B cell (primary cell): ENCODE results near the gene KCNK4. TPM values are rescaled to one million over a fixed set of nuclear protein-coding genes. Genes with fewer than 3 reads are reported as not detected.
A peak's percentile ranks its signal among the peaks of the same experiment; 100 is the strongest.

ENCODE experiments used
- ATAC-seq: fragments of 200-7000 bp; cut with Tn5 transposase; one replicate; pipeline ENCODE4 v1.10.0; 2021; ENCODE audit warnings: low read depth, mild to moderate bottlenecking, moderate number of reproducible peaks, moderate library complexity
- CTCF ChIA-PET: fragments of 350-600 bp; sonication (Branson Sonifier 250); formaldehyde crosslinking; loops from one replicate; lab custom pipeline; 2021; ENCODE audit warnings: antibody characterized with exemption, inconsistent platforms; lab: Charles Lee
- POLR2A ChIA-PET: fragments of 350-600 bp; sonication (Branson Sonifier 250); formaldehyde crosslinking; loops from one replicate; lab custom pipeline; 2021; ENCODE audit warnings: antibody characterized with exemption; lab: Charles Lee
- DNase-seq: peaks from one replicate; pipeline ENCODE4 v3.0.0; 2013
- H2AFZ ChIP-seq: 2 replicates; pipeline ENCODE4 v1.6.1; 2012; ENCODE audit warnings: mild to moderate bottlenecking, low read depth, low read length; ENCODE audit not compliant: insufficient read depth, poor library complexity, severe bottlenecking
- H3K27ac ChIP-seq, 2 donors: 1 replicate in 1 of 2; 2 replicates in 1 of 2; pipeline ENCODE4 v1.5.1; 2012 to 2013; ENCODE audit warnings: low read length in 2 of 2, mild to moderate bottlenecking in 2 of 2, moderate library complexity in 1 of 2
- H3K27me3 ChIP-seq, 4 experiments: fragments of 200-600 bp in 1 of 4; sonication (generic) in 1 of 4; replicated peaks in 1 of 4; 1 replicate in 2 of 4; 2 replicates in 2 of 4; pipeline versions ENCODE4 v1.6.1 to v1.7.0; 2013 to 2016; ENCODE audit warnings: low read length in 3 of 4, mild to moderate bottlenecking in 2 of 4, mixed read lengths in 1 of 4, moderate library complexity in 1 of 4; ENCODE audit not compliant: insufficient read depth in 4 of 4, control insufficient read depth in 3 of 4; ENCODE audit errors: control extremely low read depth in 1 of 4
- H3K36me3 ChIP-seq, 2 experiments: replicated peaks in 1 of 2; 1 replicate in 1 of 2; 2 replicates in 1 of 2; pipeline versions ENCODE4 v1.6.1 to v1.7.1; 2013; ENCODE audit warnings: low read length in 1 of 2; ENCODE audit not compliant: insufficient read depth in 2 of 2, control insufficient read depth in 1 of 2; ENCODE audit errors: control extremely low read depth in 1 of 2, extremely low read depth in 1 of 2
- H3K4me1 ChIP-seq, 2 donors: fragments of 200-600 bp in 1 of 2; sonication (generic) in 1 of 2; 1 replicate in 1 of 2; 2 replicates in 1 of 2; pipeline versions ENCODE4 v1.5.1 to v1.6.1; 2013 to 2017; ENCODE audit warnings: low read length in 2 of 2; ENCODE audit not compliant: control insufficient read depth in 2 of 2, insufficient read depth in 2 of 2
- H3K4me2 ChIP-seq: replicated peaks from 2 replicates; pipeline ENCODE3; 2012; ENCODE audit warnings: mild to moderate bottlenecking, low read depth, low read length; ENCODE audit not compliant: poor library complexity, severe bottlenecking
- H3K4me3 ChIP-seq, 5 experiments: fragments of 200-600 bp in 1 of 5; sonication (generic) in 1 of 5; 1 replicate in 3 of 5; 2 replicates in 2 of 5; pipeline versions ENCODE4 v1.5.1 to v1.7.0; 2011 to 2016; ENCODE audit warnings: low read length in 4 of 5, mild to moderate bottlenecking in 4 of 5, low read depth in 2 of 5, control low read depth in 1 of 5, moderate library complexity in 1 of 5; ENCODE audit not compliant: insufficient read depth in 1 of 5; ENCODE audit errors: control extremely low read depth in 1 of 5, extremely low read depth in 1 of 5
- H3K79me2 ChIP-seq: fragments of 200-600 bp; sonication (generic); one replicate; pipeline ENCODE4 v1.6.0; 2016; ENCODE audit warnings: low read length; ENCODE audit not compliant: control insufficient read depth, insufficient read depth
- H3K9ac ChIP-seq: fragments of 200-600 bp; sonication (generic); 2 replicates; pipeline ENCODE4 v1.6.1; 2017; ENCODE audit warnings: mild to moderate bottlenecking, low read length, moderate library complexity
- H3K9me3 ChIP-seq, 3 donors: one replicate each; pipeline versions ENCODE4 v1.6.1 to v1.7.1; 2013; ENCODE audit warnings: low read length in 2 of 3; ENCODE audit not compliant: control insufficient read depth in 2 of 3, insufficient read depth in 1 of 3; ENCODE audit errors: control extremely low read depth in 1 of 3
- H4K20me1 ChIP-seq: 2 replicates; pipeline ENCODE4 v1.6.0; 2012; ENCODE audit warnings: mild to moderate bottlenecking, low read length; ENCODE audit not compliant: insufficient read depth, control insufficient read depth, poor library complexity, severe bottlenecking
- H3K27ac Mint-ChIP-seq: one replicate; pipeline ENCODE4 v1.8.0; 2021; ENCODE audit warnings: mixed read lengths
- H3K27me3 Mint-ChIP-seq: one replicate; pipeline ENCODE4 v1.8.0; 2021; ENCODE audit warnings: mixed read lengths
- H3K4me1 Mint-ChIP-seq: one replicate; pipeline ENCODE4 v1.8.0; 2021; ENCODE audit warnings: mixed read lengths
- H3K4me3 Mint-ChIP-seq: one replicate; pipeline ENCODE4 v1.8.0; 2021; ENCODE audit warnings: mixed read lengths
- H3K9me3 Mint-ChIP-seq: one replicate; pipeline ENCODE4 v1.8.0; 2022; ENCODE audit warnings: mixed read lengths; ENCODE audit not compliant: insufficient read depth
- CTCF ChIP-seq: fragments of 200-600 bp; IDR thresholded peaks from one replicate; pipeline ENCODE4 v1.8.0; 2022; ENCODE audit warnings: antibody characterized with exemption, mild to moderate bottlenecking
- EZH2 ChIP-seq: IDR thresholded peaks from 2 replicates; pipeline ENCODE4 v1.6.1; 2012; ENCODE audit warnings: borderline replicate concordance, low read depth, mild to moderate bottlenecking, moderate library complexity, low read length; ENCODE audit not compliant: insufficient read depth, poor library complexity, severe bottlenecking
- WGBS: methylation state at CpG from one replicate; pipeline ENCODE4 v1.1.5; 2013; ENCODE audit warnings: missing lambda C conversion rate; ENCODE audit not compliant: insufficient coverage; 5-methylcytosine and 5-hydroxymethylcytosine counted together
- intact Hi-C: fragments of 100-400 bp; cut with micrococcal nuclease; formaldehyde crosslinking; loops from one replicate; pipeline ENCODE4 v1.10.0; 2022
- polyA plus RNA-seq: library from polyadenylated mRNA; depleted of rRNA; stranded (reverse); fragments of >200 nt; gene quantifications from 2 replicates; pipeline ENCODE4 v1.2.3, GENCODE V29; 2012
- total RNA-seq, 2 donors: library from RNA; stranded (reverse); fragments of 120-200 nt in 1 of 2; gene quantifications; 1 replicate in 1 of 2; 2 replicates in 1 of 2; pipeline versions ENCODE4 v1.2.3 to v1.2.4, GENCODE V29; 2013 to 2022

The KCNK4 gene
- total and polyA plus RNA-seq, 2 donors (not counting 1 experiment from before 2014, with no cell fraction given): 0.32 TPM; not detected in 1

DNA sequence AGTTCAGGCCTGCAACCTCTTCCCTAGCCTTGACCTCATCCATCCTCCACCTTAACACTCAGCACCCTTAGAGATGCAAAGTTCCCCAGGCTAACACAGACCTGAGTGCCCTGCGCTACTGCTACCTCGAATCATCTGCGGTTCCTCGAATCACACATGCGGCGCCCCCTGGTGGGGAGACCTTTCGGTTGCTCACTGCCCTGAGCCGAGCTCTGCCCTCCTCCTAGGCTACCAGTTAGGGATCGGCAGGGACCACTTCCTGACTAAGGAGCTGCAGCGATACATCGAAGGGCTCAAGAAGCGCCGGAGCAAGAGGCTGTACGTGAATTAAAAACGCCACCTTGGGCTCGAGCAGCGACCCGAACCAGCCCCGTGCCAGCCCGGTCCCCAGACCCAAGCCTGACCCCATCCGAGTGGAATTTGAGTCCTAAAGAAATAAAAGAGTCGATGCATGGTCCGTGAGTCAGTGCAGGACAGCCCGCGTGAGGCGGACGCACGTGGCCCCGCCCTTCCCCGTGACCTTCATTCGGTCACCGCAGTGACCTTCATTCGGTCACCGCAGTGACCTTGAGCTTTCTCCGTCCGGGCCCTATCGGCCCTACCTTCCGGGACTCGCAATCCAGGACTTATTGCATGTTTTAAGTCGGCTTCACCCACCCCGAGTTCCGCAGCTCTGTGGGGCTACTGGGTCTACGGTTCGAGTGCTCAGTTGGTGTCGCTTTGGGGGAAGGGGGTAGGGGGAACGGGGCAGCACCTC lies 13.4 kb downstream of the KCNK4 start:
- Histone ChIP-seq H4K20me1 (peaks cover 25% of the 10 kb centered on the region), H3K27me3 (peaks cover 0 to 32% (median 13%) of the 10 kb centered on the region in 4 experiments), H3K36me3 (peaks cover 0 to 6% of the 10 kb centered on the region in 2 experiments), H3K79me2 (peaks cover 27% of the 10 kb centered on the region), H3K4me3 (peak overlapping the region; percentile 78 to 88 (median 85)), H3K4me1 (peaks cover 26 to 47% of the 10 kb centered on the region in 2 donors), H3K4me2 (peak overlapping the region; percentile 97), H3K9me3 (peaks cover 0 to 20% (median 0%) of the 10 kb centered on the region in 3 donors), H2AFZ (peak overlapping the region; percentile 64), H3K9ac (peak overlapping the region; percentile 87), H3K27ac (peak overlapping the region; percentile 93 to 94)
- ATAC-seq (peak; percentile 13), DNase-seq (peak; percentile 92)
- H3K27ac Mint-ChIP-seq: peak overlapping the region; percentile 89
- H3K4me1 Mint-ChIP-seq: peaks cover 36% of the 10 kb centered on the region
- ChIA-PET POLR2A (interaction anchor here (0.7 to 3.5 kb wide), 12 partner anchors 14 to 119 kb away, joined by 3 to 21 read pairs (median 6); partner anchors contain the start of genes CCDC88B, FERMT3, FKBP2 and GPR137), CTCF (interaction anchor here (1.0 to 5.8 kb wide), 26 partner anchors 9 to 1551 kb away, joined by 3 to 243 read pairs (median 6); partner anchors contain the start of genes BAD, CCDC88B, FERMT3 and FKBP2)
- TF ChIP-seq CTCF (peak; percentile 89), EZH2 (no peak)
- no peaks in the 10 kb centered on the region for H3K9me3 Mint-ChIP-seq
- 1% methylated on average over 39 of the region's 46 CpGs for WGBS
- peak overlapping the region; percentile 90 for H3K4me3 Mint-ChIP-seq
- H3K27me3 Mint-ChIP-seq: peaks cover 13% of the 10 kb centered on the region
- intact Hi-C loops: loop anchor here (1.0 to 10.0 kb wide), 9 partner anchors 13 to 470 kb away; partner anchors contain the start of genes CCDC88B, DNAJC4, FKBP2 and GPR137
